Breast epithelium (tissue), 3 donors: Measurements from ENCODE around the gene PATL1.

Experiments used
- CTCF ChIP-seq, 3 donors: fragments of 450-650 bp; IDR thresholded peaks; one replicate each; pipeline ENCODE4 v1.5.1; 2016 to 2017; ENCODE audit warnings: antibody characterized with exemption in 3 of 3, mild to moderate bottlenecking in 3 of 3, moderate library complexity in 3 of 3
- POLR2A ChIP-seq: fragments of 450-650 bp; IDR thresholded peaks from one replicate; pipeline ENCODE4 v1.6.1; 2016; ENCODE audit warnings: antibody characterized with exemption, mild to moderate bottlenecking, moderate library complexity
- POLR2AphosphoS5 ChIP-seq, 3 donors: sonication (generic); formaldehyde crosslinking; IDR thresholded peaks; one replicate each; pipeline ENCODE4 v1.6.1; 2017; ENCODE audit warnings: antibody characterized with exemption in 3 of 3

GRCh38 chr11:59673291-59673690 is 4.5 kb upstream of the PATL1 start:
- no peak for TF ChIP-seq CTCF (IDR thresholded peaks at IDR 0.05)
- TF ChIP-seq POLR2AphosphoS5 (IDR thresholded peaks at IDR 0.05), result no peak
- TF ChIP-seq POLR2A, result no peak
